Uterus (tissue), 2 donors: ENCODE results near the gene THAP11.

Source experiments
- CTCF ChIP-seq, 4 experiments: fragments of 200-600 bp in 2 of 4; fragments of 450-650 bp in 2 of 4; sonication (generic) in 2 of 4; IDR thresholded peaks; one replicate each; pipeline ENCODE4 v1.5.1; 2016 to 2019; ENCODE audit warnings: antibody characterized with exemption in 4 of 4, mild to moderate bottlenecking in 2 of 4, moderate library complexity in 1 of 4
- POLR2A ChIP-seq, 2 donors: fragments of 450-650 bp; IDR thresholded peaks; one replicate each; pipeline ENCODE4 v1.6.1; 2016; ENCODE audit warnings: antibody characterized with exemption in 2 of 2, mild to moderate bottlenecking in 1 of 2, moderate library complexity in 1 of 2

- TF ChIP-seq CTCF (IDR thresholded peaks at IDR 0.05) (no peak), POLR2A (IDR thresholded peaks at IDR 0.05) (no peak)
These were observed 17.0 kb upstream of the THAP11 start for GRCh38 chr16:67825119-67825518.
